ENCODE data around the gene IGF1R. TPM values are rescaled to one million over a fixed set of nuclear protein-coding genes. Genes with fewer than 3 reads are reported as not detected.

The IGF1R gene
- total and polyA plus RNA-seq, 2 donors (not counting 3 experiments of a cell fraction or from before 2014, with no cell fraction given), result 16.1 to 59.1 TPM

DNA sequence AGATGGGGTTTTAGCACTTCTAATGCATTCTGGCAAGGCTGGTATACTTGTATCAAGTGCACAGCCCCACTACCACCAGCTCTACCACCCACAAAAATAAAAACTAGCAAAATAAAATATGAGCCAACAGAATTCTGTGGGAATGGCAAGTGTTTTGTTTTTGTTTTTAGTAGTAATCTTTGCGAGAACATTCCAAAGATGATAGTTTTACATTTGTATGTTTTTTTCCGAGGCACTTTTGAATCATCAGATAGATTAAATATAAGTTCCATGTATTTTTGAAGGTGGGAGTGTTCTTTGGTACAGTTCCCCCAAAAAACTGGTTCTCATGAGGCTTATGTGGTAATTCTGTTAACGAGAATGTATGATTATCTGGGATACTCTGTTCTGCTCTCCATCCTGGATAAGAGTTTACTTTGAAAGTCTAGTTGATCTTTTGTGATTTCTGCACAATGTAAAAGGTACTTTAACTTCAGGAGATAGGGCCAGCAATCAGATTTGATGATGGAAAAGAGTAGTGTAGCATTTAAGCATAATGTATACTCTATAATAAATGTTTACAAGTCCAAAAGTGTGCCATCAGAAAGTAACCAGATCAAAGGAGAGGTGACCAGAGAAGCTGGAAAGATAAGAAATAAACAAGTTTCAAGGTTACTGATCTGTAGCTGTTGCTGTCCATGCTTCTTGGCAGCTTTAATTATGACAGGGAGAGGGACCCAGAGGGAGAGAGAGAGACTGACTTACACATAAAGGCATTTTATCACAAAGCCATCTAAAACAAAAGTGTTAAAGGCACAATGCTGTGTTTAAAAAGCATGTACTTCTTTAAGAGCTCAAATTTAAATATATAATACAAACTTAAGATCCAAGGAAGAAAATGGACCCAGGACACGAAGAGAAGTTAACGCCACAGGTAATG lies 228.4 kb downstream of the IGF1R start:
- Histone ChIP-seq H3K36me3 (ENCODE audit: control insufficient read depth in 2 of 2, extremely low read depth in 1 of 2, insufficient read depth in 2 of 2, low read length in 2 of 2) (no peaks in the 10 kb centered on the region), H3K4me1 (ENCODE audit: control insufficient read depth, extremely low read depth, insufficient read depth, low read length) (no peaks in the 10 kb centered on the region), H4K20me1 (replicated peaks; ENCODE audit: control insufficient read depth, extremely low read depth, insufficient read depth, low read length) (no peaks in the 10 kb centered on the region), H3K9me3 (replicated peaks; ENCODE audit: control insufficient read depth, insufficient read depth, low read length) (no peaks in the 10 kb centered on the region), H3K9me1 (replicated peaks; ENCODE audit: control insufficient read depth, extremely low read depth, insufficient read depth, low read length) (no peaks in the 10 kb centered on the region), H3K9ac (replicated peaks; ENCODE audit: extremely low read depth, insufficient read depth, low read length) (no peak overlapping the region), H3K79me2 (ENCODE audit: control insufficient read depth, insufficient read depth, low read length) (no peaks in the 10 kb centered on the region), H3K4me3 (replicated peaks in 1 of 3; ENCODE audit: insufficient read depth in 1 of 3, low read depth in 1 of 3, low read length in 3 of 3) (no peak overlapping the region), H3K4me2 (ENCODE audit: insufficient read depth, low read length) (no peak overlapping the region), H2AFZ (ENCODE audit: low read depth, low read length) (no peak overlapping the region), H3K27ac (ENCODE audit: insufficient read depth, low read depth, low read length) (no peak overlapping the region), H3K27me3 (ENCODE audit: control insufficient read depth in 2 of 2, insufficient read depth in 2 of 2, low read length in 2 of 2) (no peaks in the 10 kb centered on the region)
- ChIA-PET POLR2A (no interaction called here), CTCF (interaction anchor here (0.7 to 1.5 kb wide), 6 partner anchors 9 to 358 kb away, joined by 3 to 6 read pairs (median 4); no protein-coding TSS in a partner anchor)
- DNase-seq (ENCODE audit: low read depth, low spot score) (no peak), FAIRE-seq (no peak)
- dilution Hi-C loops (cut with MboI; ENCODE audit: extremely low pct_ligation_motif_present, low sequenced_read_pairs) (loop anchor here (25.0 kb wide), 1 partner anchor 214 kb away; no protein-coding TSS in a partner anchor), intact Hi-C loops (cut with micrococcal nuclease) (no loop called here)
- BruUV-seq (replicated peaks), result no TSS peak
- TF ChIP-seq CTCF (IDR thresholded peaks at IDR 0.05; ENCODE audit: extremely low read depth in 1 of 2, insufficient read depth in 1 of 2, low read depth in 1 of 2, low read length in 2 of 2), result no peak
- no peak for TF ChIP-seq FOS (IDR thresholded peaks at IDR 0.05; ENCODE audit: borderline replicate concordance, insufficient read depth, low read length)
- no peak for TF ChIP-seq POLR2A (IDR thresholded peaks at IDR 0.05; ENCODE audit: low read depth, low read length)
- no peak for TF ChIP-seq JUN (IDR thresholded peaks at IDR 0.05; ENCODE audit: borderline replicate concordance, insufficient read depth, insufficient read length, low read depth)
- no peak for TF ChIP-seq POLR2AphosphoS5 (IDR thresholded peaks at IDR 0.05; ENCODE audit: insufficient read depth, low read depth, low read length)
